NB4 (cell line): ENCODE measurements around the gene NEU1.
"Not testable (repeated sequence)": the region's sequence is repeated elsewhere in the genome, so short reads cannot be mapped to it uniquely, and the experiment has no call there.

Experiments used
- CTCF ChIP-seq: IDR thresholded peaks from one replicate; pipeline ENCODE4 v1.5.1; 2012; ENCODE audit warnings: low read depth, low read length
- MYC ChIP-seq: IDR thresholded peaks from 2 replicates; pipeline ENCODE4 v1.6.1; 2011; ENCODE audit warnings: low read depth, low read length
- POLR2A ChIP-seq: IDR thresholded peaks from 2 replicates; pipeline ENCODE4 v1.6.1; 2011; ENCODE audit warnings: mild to moderate bottlenecking; ENCODE audit not compliant: insufficient read length; ENCODE audit errors: extremely low read depth

DNA sequence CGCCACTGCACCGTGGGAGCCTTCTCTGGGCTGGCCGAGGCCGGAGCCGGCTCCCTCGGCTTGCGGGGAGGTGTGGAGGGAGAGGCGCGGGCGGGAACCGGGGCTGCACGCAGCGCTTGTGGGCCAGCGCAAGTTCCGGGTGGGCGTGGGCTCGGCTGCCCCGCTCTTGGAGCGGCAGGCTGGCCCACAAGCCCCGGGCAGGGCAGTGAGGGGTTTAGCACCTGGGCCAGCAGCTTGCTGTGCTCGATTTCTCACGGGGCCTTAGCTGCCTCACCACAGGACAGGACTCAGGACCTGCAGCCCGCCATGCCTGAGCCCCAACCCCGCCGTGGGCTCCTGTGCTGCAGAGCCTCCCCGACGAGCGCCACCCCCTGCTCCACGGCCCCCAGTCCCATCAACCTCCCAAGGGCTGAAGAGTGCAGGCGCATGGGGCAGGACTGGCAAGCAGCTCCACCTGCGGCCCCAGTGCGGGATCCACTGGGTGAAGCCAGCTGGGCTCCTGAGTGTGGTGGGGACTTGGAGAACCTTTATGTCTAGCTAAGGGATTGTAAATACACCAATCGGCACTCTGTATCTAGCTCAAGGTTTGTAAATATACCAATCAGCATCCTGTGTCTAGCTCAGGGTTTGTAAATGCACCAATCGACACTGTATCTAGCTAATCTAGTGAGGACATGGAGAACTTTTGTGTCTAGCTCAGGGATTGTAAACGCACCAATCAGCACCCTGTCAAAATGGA, 10.5 kb downstream of the NEU1 start:
- not testable (repeated sequence) for TF ChIP-seq POLR2A, CTCF, MYC
